ENCODE results near the gene LVRN.

LVRN gene

GRCh38 chr5:115961381-115962238 is 665 bp upstream of the LVRN start:
- peak; percentile 88 for DNase-seq (ENCODE audit: low read depth)

GRCh38 chr5:115962565-115963402 is 509 bp downstream of the LVRN start:
- no peak for DNase-seq (ENCODE audit: low read depth)

- no peak for DNase-seq (ENCODE audit: low read depth)
These were observed 1.3 kb downstream of the LVRN start for GRCh38 chr5:115963566-115963965.

GRCh38 chr5:115968770-115969169 is 6.5 kb downstream of the LVRN start:
- no peak for DNase-seq (ENCODE audit: low read depth)

GRCh38 chr5:115977096-115977495 is 14.8 kb downstream of the LVRN start:
- no peak for DNase-seq (ENCODE audit: low read depth)

GRCh38 chr5:115977988-115978387 is 15.7 kb downstream of the LVRN start:
- DNase-seq (ENCODE audit: low read depth) = peak; percentile 85

- no peak for DNase-seq (ENCODE audit: low read depth)
These were observed 16.5 kb downstream of the LVRN start for GRCh38 chr5:115978779-115979178.

GRCh38 chr5:115979201-115980041 is 17.1 kb downstream of the LVRN start:
- peak; percentile 97 for DNase-seq (ENCODE audit: low read depth)

- DNase-seq (ENCODE audit: low read depth) = no peak
These were observed 21.2 kb downstream of the LVRN start for GRCh38 chr5:115983519-115983918.

- DNase-seq (ENCODE audit: low read depth) = peak; percentile 75
These were observed 23.8 kb downstream of the LVRN start for GRCh38 chr5:115985802-115986757.

- peak; percentile 1 for DNase-seq (ENCODE audit: low read depth)
These were observed 25.7 kb downstream of the LVRN start for GRCh38 chr5:115988002-115988401.

- DNase-seq (ENCODE audit: low read depth) = peak; percentile 60
These were observed 30.6 kb downstream of the LVRN start for GRCh38 chr5:115992848-115993350.

- no peak for DNase-seq (ENCODE audit: low read depth)
These were observed 33.1 kb downstream of the LVRN start for GRCh38 chr5:115995351-115995750.

GRCh38 chr5:116002116-116002906 is 40.0 kb downstream of the LVRN start:
- DNase-seq (ENCODE audit: low read depth) = no peak

GRCh38 chr5:116004248-116004647 is 42.0 kb downstream of the LVRN start:
- no peak for DNase-seq (ENCODE audit: low read depth)

- peak; percentile 75 for DNase-seq (ENCODE audit: low read depth)
These were observed 47.5 kb downstream of the LVRN start for GRCh38 chr5:116009806-116010205.

- peak; percentile 64 for DNase-seq (ENCODE audit: low read depth)
These were observed 48.8 kb downstream of the LVRN start for GRCh38 chr5:116011046-116011445.

GRCh38 chr5:116013207-116013785 is 51.0 kb downstream of the LVRN start:
- no peak for DNase-seq (ENCODE audit: low read depth)

GRCh38 chr5:116013936-116014335 is 51.7 kb downstream of the LVRN start:
- no peak for DNase-seq (ENCODE audit: low read depth)

GRCh38 chr5:116023619-116024018 is 61.3 kb downstream of the LVRN start:
- no peak for DNase-seq (ENCODE audit: low read depth)
